Fibroblast of mammary gland (primary cell): ENCODE results near the gene ERCC6L2.
A peak's percentile ranks its signal among the peaks of the same experiment; 100 is the strongest.

ENCODE experiments used
- DNase-seq: peaks from one replicate; pipeline ENCODE4 v3.0.0-alpha.2; 2010; ENCODE audit warnings: low read depth
- H3K4me3 ChIP-seq: 2 replicates; pipeline ENCODE4 v1.5.1; 2011; ENCODE audit warnings: low read depth, mild to moderate bottlenecking, low read length, moderate library complexity; ENCODE audit not compliant: control insufficient read depth
- TF ChIP-seq, protein P1 (sequence below): conservative IDR thresholded peaks from 2 replicates; pipeline ENCODE4 v1.5.1; 2011; ENCODE audit warnings: low read depth, low read length, inconsistent platforms; ENCODE audit not compliant: control insufficient read depth, insufficient read depth

Gene ERCC6L2

GRCh38 chr9:95980262-95981125, 105.0 kb downstream of the ERCC6L2 start:
- TF ChIP-seq, protein P1, sequence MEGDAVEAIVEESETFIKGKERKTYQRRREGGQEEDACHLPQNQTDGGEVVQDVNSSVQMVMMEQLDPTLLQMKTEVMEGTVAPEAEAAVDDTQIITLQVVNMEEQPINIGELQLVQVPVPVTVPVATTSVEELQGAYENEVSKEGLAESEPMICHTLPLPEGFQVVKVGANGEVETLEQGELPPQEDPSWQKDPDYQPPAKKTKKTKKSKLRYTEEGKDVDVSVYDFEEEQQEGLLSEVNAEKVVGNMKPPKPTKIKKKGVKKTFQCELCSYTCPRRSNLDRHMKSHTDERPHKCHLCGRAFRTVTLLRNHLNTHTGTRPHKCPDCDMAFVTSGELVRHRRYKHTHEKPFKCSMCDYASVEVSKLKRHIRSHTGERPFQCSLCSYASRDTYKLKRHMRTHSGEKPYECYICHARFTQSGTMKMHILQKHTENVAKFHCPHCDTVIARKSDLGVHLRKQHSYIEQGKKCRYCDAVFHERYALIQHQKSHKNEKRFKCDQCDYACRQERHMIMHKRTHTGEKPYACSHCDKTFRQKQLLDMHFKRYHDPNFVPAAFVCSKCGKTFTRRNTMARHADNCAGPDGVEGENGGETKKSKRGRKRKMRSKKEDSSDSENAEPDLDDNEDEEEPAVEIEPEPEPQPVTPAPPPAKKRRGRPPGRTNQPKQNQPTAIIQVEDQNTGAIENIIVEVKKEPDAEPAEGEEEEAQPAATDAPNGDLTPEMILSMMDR = no peak
- H3K4me3 ChIP-seq = no peak overlapping the region
- peak; percentile 72 for DNase-seq

DNA sequence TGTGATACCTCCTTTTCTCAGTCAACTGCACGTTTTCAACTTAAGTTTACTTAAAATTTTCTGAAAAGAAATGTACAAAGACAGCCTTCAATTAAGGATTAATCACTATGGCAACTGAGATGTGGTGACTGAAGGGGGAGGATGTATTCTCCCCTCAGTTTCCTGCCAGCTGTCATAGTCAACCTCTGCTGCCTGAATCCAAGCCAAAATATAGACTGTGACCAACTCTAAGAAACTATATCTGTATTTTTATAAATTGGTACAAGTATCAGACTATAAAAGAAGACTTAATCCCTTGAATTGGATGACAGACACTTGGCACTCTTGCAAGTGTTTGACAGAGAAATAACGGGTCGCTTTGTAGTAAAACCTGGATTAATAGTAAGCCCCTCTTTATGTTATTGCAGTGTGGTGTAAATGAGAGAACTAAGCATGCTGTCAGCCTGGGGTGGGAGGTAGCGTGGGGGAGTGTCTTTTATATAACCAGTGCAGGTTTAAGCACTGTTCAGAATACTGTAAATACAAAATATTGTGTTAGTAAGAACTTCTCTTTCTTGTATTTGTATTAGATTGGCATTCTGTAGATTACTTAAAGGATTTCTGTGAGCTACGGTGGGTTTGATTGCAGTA, 106.4 kb downstream of the ERCC6L2 start:
- DNase-seq = no peak
- no peak overlapping the region for H3K4me3 ChIP-seq
- TF ChIP-seq, protein P1 = no peak

GRCh38 chr9:95985440-95986055, 110.1 kb downstream of the ERCC6L2 start:
- no peak for DNase-seq
- TF ChIP-seq, protein P1 = no peak
- no peak overlapping the region for H3K4me3 ChIP-seq

- H3K4me3 ChIP-seq = no peak overlapping the region
- peak; percentile 49 for DNase-seq
- TF ChIP-seq, protein P1 = no peak
Measured at GRCh38 chr9:95989297-95989696, 113.8 kb downstream of the ERCC6L2 start.

DNA sequence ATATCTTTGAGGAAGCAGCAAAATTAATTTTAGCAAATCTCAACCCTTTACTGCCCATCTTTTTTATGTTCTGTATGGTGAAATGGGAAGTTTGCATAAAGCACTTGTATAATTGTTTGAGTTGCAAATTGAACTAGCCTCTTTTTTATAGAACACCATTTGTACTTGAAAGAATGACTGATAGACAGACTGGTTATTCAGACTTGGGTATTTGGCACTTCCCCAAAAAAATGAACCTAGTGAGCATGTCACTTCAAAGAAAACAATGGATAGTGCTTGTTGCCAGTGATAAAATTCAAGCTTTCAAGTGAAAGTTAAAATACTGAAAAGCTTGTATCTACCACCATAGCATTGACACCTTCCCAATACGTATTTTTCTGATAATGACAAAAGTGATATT, 115.8 kb downstream of the ERCC6L2 start:
- no peak for DNase-seq
- TF ChIP-seq, protein P1 = no peak
- no peak overlapping the region for H3K4me3 ChIP-seq

GRCh38 chr9:95992536-95992935, 117.0 kb downstream of the ERCC6L2 start:
- H3K4me3 ChIP-seq = no peak overlapping the region
- no peak for DNase-seq
- TF ChIP-seq, protein P1 = no peak
